Measurements from ENCODE around the gene SORCS3. TPM values are rescaled to one million over a fixed set of nuclear protein-coding genes. Genes with fewer than 3 reads are reported as not detected.

SORCS3 gene
- total RNA-seq, 1 experiment from 2014 or later: not detected

DNA sequence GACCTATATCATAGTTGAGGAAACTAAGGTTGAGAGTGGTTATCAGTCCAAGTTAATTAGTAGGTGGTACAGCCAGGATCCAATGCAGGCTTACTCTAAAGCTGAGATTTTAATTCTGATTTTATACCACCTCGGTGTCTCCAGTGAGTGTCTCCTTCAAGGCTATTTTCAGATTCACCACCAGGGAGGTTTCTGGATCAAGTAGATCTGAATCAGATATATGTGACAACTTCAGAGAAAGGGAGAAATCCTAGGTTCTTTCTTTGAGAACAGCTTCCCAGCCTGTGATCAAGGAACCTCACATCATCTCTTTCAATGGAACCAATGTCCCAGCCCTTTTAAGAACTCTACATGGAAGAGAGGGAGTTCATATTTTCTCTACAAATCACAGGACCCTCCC is 429.2 kb downstream of the SORCS3 start:
- ChIA-PET POLR2A (ENCODE audit: unreplicated experiment) (no interaction called here), CTCF (no interaction called here)
- no peak overlapping the region for H3K4me2 ChIP-seq
- H3K36me3 ChIP-seq (ENCODE audit: low read depth): no peaks in the 10 kb centered on the region
- intact Hi-C loops (cut with micrococcal nuclease; ENCODE audit: unreplicated experiment): no loop called here
- no peaks in the 10 kb centered on the region for H3K79me2 ChIP-seq (ENCODE audit: low read depth)
- TF ChIP-seq, protein P1, sequence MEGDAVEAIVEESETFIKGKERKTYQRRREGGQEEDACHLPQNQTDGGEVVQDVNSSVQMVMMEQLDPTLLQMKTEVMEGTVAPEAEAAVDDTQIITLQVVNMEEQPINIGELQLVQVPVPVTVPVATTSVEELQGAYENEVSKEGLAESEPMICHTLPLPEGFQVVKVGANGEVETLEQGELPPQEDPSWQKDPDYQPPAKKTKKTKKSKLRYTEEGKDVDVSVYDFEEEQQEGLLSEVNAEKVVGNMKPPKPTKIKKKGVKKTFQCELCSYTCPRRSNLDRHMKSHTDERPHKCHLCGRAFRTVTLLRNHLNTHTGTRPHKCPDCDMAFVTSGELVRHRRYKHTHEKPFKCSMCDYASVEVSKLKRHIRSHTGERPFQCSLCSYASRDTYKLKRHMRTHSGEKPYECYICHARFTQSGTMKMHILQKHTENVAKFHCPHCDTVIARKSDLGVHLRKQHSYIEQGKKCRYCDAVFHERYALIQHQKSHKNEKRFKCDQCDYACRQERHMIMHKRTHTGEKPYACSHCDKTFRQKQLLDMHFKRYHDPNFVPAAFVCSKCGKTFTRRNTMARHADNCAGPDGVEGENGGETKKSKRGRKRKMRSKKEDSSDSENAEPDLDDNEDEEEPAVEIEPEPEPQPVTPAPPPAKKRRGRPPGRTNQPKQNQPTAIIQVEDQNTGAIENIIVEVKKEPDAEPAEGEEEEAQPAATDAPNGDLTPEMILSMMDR (conservative IDR thresholded peaks at IDR 0.05): no peak
- H3K4me1 ChIP-seq (replicated peaks; ENCODE audit: insufficient read depth): no peaks in the 10 kb centered on the region
- H3K27ac ChIP-seq: no peak overlapping the region
- H4K20me1 ChIP-seq (ENCODE audit: insufficient read depth): no peaks in the 10 kb centered on the region
- H3K9me3 ChIP-seq (ENCODE audit: insufficient read depth, low read depth): no peaks in the 10 kb centered on the region
- H3K27me3 ChIP-seq (ENCODE audit: insufficient read depth, low read depth): no peaks in the 10 kb centered on the region
- no peaks in the 10 kb centered on the region for H3K9me2 ChIP-seq (ENCODE audit: insufficient read depth)
- H2AFZ ChIP-seq: no peak overlapping the region
- no TSS peak for BruUV-seq (replicated peaks)
- H3F3A ChIP-seq (ENCODE audit: insufficient read depth, low read depth): no peaks in the 10 kb centered on the region
- no peak overlapping the region for H3K4me3 ChIP-seq
- no peak for DNase-seq

DNA sequence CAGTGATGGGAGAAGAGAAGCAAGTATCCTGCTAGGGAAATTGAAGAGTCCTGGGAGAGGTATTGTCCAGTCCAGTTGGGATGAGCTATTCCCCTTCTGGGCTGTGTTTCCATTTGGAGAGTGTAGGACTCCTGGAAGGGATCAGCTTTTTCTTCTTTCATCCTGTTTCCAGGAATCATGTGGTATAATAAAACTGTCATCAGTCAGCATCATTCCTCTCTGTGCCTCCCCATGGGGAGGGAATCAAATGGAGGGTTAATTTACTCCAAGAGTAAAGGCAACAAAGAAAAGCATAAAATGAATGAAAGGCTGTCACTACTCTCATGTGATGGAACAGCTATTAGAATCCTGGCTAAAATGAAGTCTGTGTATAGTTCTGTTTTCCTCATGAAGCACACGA is 429.9 kb downstream of the SORCS3 start:
- CTCF ChIA-PET: no interaction called here
- H3F3A ChIP-seq (ENCODE audit: insufficient read depth, low read depth): no peaks in the 10 kb centered on the region
- intact Hi-C loops (cut with micrococcal nuclease; ENCODE audit: unreplicated experiment): no loop called here

DNA sequence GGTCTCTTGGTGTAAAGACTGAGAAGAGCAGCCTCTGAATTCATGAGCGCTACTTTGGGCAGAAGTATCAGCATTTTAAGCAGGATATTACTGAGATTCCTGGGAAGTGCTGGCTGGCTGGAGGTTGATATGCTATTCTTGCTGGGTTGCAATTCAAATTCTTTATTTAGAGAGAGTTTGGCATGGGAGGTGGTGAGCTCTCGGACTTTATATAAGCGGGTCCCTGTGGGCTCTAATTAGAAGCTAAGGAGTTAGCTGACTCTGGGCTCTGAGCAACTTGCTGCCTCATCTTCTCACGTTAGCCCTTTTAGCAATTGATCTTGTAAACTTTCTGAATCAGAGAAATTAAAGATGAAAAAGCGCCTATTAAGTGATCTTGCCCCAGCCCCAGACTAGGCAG is 430.9 kb downstream of the SORCS3 start:
- POLR2A ChIA-PET (ENCODE audit: unreplicated experiment): no interaction called here
- TF ChIP-seq EZH2 (IDR thresholded peaks at IDR 0.05; ENCODE audit: low read depth): no peak
- TF ChIP-seq, protein P1 (conservative IDR thresholded peaks at IDR 0.05): no peak
- no peaks in the 10 kb centered on the region for H3F3A ChIP-seq (ENCODE audit: insufficient read depth, low read depth)

More for the DNA sequence above, 429.9 kb downstream of the SORCS3 start:
- Histone ChIP-seq H3K4me3 (no peak overlapping the region), H3K4me2 (no peak overlapping the region), H2AFZ (no peak overlapping the region), H3K4me1 (replicated peaks; ENCODE audit: insufficient read depth) (no peaks in the 10 kb centered on the region), H3K79me2 (ENCODE audit: low read depth) (no peaks in the 10 kb centered on the region), H3K9me2 (ENCODE audit: insufficient read depth) (no peaks in the 10 kb centered on the region), H3K27me3 (ENCODE audit: insufficient read depth, low read depth) (no peaks in the 10 kb centered on the region), H4K20me1 (ENCODE audit: insufficient read depth) (no peaks in the 10 kb centered on the region), H3K36me3 (ENCODE audit: low read depth) (no peaks in the 10 kb centered on the region), H3K9me3 (ENCODE audit: insufficient read depth, low read depth) (no peaks in the 10 kb centered on the region), H3K27ac (no peak overlapping the region)
- DNase-seq: no peak
- no peak for TF ChIP-seq EZH2 (IDR thresholded peaks at IDR 0.05; ENCODE audit: low read depth)
- TF ChIP-seq, protein P1 (conservative IDR thresholded peaks at IDR 0.05): no peak
- BruUV-seq (replicated peaks): no TSS peak
- POLR2A ChIA-PET (ENCODE audit: unreplicated experiment): no interaction called here

More for the DNA sequence above, 430.9 kb downstream of the SORCS3 start:
- H2AFZ ChIP-seq: no peak overlapping the region
- H3K79me2 ChIP-seq (ENCODE audit: low read depth): no peaks in the 10 kb centered on the region
- H3K4me2 ChIP-seq: no peak overlapping the region
- BruUV-seq (replicated peaks): no TSS peak
- H3K9me2 ChIP-seq (ENCODE audit: insufficient read depth): no peaks in the 10 kb centered on the region
- H4K20me1 ChIP-seq (ENCODE audit: insufficient read depth): no peaks in the 10 kb centered on the region
- intact Hi-C loops (cut with micrococcal nuclease; ENCODE audit: unreplicated experiment): no loop called here
- CTCF ChIA-PET: no interaction called here
- no peak overlapping the region for H3K27ac ChIP-seq
- H3K27me3 ChIP-seq (ENCODE audit: insufficient read depth, low read depth): no peaks in the 10 kb centered on the region
- no peaks in the 10 kb centered on the region for H3K9me3 ChIP-seq (ENCODE audit: insufficient read depth, low read depth)
- H3K36me3 ChIP-seq (ENCODE audit: low read depth): no peaks in the 10 kb centered on the region
- H3K4me3 ChIP-seq: no peak overlapping the region
- H3K4me1 ChIP-seq (replicated peaks; ENCODE audit: insufficient read depth): no peaks in the 10 kb centered on the region
- no peak for DNase-seq
